ENCODE results near the gene ZNF140.

ZNF140 gene

DNA sequence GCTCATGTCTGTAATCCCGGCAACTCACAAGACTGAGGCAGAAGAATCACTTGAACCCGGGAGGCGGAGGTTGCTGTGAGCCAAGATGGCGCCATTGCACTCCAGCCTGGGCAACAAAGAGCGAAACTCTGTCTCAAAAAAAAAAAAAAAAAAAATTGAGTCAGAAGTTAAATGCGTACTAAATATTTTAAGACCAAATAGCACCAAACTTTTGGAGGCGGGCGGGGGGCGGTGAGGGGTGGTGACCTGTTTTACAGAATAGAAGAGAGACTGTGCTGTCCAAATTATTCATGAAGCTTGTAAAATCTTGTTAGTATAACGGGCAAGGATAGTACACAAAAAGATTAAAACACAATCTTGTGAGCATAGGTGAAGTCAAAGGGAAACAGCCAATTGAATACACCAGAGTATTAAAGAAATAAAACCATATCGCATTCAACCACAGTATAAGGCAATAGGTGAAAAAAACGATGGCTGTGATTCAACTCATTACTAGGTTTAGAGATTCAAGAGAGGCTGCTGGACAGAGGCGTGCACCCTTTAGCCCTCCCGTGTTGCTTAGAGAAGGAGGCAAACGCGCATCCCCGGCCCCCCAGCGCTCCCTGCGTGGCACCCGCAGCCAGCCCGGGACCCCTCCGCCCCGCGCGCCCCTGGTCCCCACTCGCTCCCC is 48.8 kb downstream of the ZNF140 start:
- no peaks in the 10 kb centered on the region for H3K4me1 ChIP-seq (ENCODE audit: control insufficient read depth in 1 of 2, insufficient read depth in 2 of 2, low read length in 2 of 2)
- peaks cover 13 to 26% of the 10 kb centered on the region in 2 donors for H3K36me3 ChIP-seq (ENCODE audit: control insufficient read depth in 1 of 2, insufficient read depth in 2 of 2, low read length in 2 of 2)
- H3K4me3 ChIP-seq (ENCODE audit: low read depth in 1 of 2, low read length in 2 of 2), result peak overlapping the region; percentile 78 to 99
- peaks cover 36 to 41% of the 10 kb centered on the region in 2 donors for H3K9me3 ChIP-seq (ENCODE audit: control insufficient read depth in 1 of 2, low read length in 2 of 2)
- no peaks in the 10 kb centered on the region for H3K27me3 ChIP-seq (ENCODE audit: control insufficient read depth in 1 of 2, insufficient read depth in 2 of 2, low read length in 2 of 2)
- H3K27ac ChIP-seq (ENCODE audit: low read depth, low read length), result peak overlapping the region; percentile 98
- H3K9ac ChIP-seq (ENCODE audit: low read depth in 1 of 2, low read length in 2 of 2), result peak overlapping the region; percentile 61 to 94

DNA sequence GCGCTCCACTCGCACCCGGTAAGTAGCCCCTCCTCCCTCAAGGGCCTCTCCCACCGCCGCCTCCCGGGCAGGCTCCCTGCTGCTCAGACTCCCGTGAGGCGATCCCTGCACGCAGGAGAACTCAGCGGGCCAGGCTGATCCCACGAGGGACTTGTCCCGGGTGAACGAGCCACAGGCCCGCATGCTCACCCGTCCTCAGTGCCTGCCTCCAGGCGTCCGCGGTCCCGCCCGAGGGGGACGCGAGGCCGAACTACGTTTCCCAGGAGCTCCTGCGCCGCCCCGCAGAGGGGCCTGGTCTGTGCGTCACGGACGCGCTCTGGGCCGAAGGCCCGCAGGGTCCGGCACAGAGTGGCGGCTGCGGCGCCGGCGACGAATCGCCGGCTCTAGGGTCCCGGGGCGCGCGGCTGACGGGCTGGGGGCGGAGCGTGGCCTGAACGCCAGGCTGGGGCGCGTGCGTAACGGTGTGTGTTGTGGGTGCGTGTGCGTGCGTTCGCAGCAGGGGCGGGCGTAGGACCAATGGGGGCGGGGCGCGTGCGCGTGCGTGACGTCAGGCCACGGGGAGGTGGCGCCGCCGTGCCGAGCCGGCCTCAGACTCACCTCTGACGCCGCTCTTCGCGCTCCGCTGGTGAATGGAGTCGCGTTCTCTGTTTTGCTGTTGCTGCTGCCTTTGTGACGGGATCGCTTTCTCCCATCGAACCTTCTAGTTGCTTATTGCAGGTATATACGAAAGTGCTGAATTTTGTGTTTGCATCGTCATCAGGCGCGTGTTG is 49.5 kb downstream of the ZNF140 start, which contains the start of the genes ZNF10 and ZNF891:
ZNF10 (plus strand) TSS at position 590 of the 770 bp plus-strand sequence. CDS start 13,866 bp downstream, outside the sequence.
ZNF891 (minus strand) TSS at position 237 of the 770 bp plus-strand sequence. CDS start 8,356 bp downstream, outside the sequence.
- Histone ChIP-seq H3K4me3 (ENCODE audit: low read depth in 1 of 2, low read length in 2 of 2) (peak within 1 kb of the TSS; percentile 78 to 99), H3K9me3 (ENCODE audit: control insufficient read depth in 1 of 2, low read length in 2 of 2) (peaks cover 39 to 40% of the 10 kb centered on the region in 2 donors), H3K36me3 (ENCODE audit: control insufficient read depth in 1 of 2, insufficient read depth in 2 of 2, low read length in 2 of 2) (peaks cover 19 to 24% of the 10 kb centered on the region in 2 donors), H3K27me3 (ENCODE audit: control insufficient read depth in 1 of 2, insufficient read depth in 2 of 2, low read length in 2 of 2) (no peaks in the 10 kb centered on the region), H3K4me1 (ENCODE audit: control insufficient read depth in 1 of 2, insufficient read depth in 2 of 2, low read length in 2 of 2) (no peaks in the 10 kb centered on the region), H3K27ac (ENCODE audit: low read depth, low read length) (peak within 1 kb of the TSS; percentile 98), H3K9ac (ENCODE audit: low read depth in 1 of 2, low read length in 2 of 2) (peak within 1 kb of the TSS; percentile 63 to 94)

DNA sequence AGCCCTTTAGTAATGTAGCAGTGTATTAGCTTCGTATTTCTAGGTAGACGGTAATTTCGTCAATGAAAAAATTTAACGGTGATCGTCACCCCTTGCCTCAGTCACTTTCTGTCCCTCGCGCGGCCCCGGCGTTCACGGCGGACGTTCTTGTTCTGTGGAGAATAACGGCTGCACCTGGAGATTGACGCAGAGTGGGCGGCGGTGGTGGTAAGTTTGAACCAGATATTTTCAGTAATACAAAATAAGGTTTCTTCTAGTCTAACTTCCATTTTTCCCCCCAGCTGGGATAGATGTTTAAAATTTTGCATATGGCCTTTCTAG is 50.0 kb downstream of the ZNF140 start:
- H3K27ac ChIP-seq (ENCODE audit: low read depth, low read length), result peak overlapping the region; percentile 98
- peaks cover 39 to 40% of the 10 kb centered on the region in 2 donors for H3K9me3 ChIP-seq (ENCODE audit: control insufficient read depth in 1 of 2, low read length in 2 of 2)
- H3K4me3 ChIP-seq (ENCODE audit: low read depth in 1 of 2, low read length in 2 of 2), result peak overlapping the region; percentile 78 to 99
- no peaks in the 10 kb centered on the region for H3K4me1 ChIP-seq (ENCODE audit: control insufficient read depth in 1 of 2, insufficient read depth in 2 of 2, low read length in 2 of 2)
- no peaks in the 10 kb centered on the region for H3K27me3 ChIP-seq (ENCODE audit: control insufficient read depth in 1 of 2, insufficient read depth in 2 of 2, low read length in 2 of 2)
- H3K9ac ChIP-seq (ENCODE audit: low read depth in 1 of 2, low read length in 2 of 2), result peak overlapping the region; percentile 63 to 94
- H3K36me3 ChIP-seq (ENCODE audit: control insufficient read depth in 1 of 2, insufficient read depth in 2 of 2, low read length in 2 of 2), result peaks cover 19 to 23% of the 10 kb centered on the region in 2 donors

DNA sequence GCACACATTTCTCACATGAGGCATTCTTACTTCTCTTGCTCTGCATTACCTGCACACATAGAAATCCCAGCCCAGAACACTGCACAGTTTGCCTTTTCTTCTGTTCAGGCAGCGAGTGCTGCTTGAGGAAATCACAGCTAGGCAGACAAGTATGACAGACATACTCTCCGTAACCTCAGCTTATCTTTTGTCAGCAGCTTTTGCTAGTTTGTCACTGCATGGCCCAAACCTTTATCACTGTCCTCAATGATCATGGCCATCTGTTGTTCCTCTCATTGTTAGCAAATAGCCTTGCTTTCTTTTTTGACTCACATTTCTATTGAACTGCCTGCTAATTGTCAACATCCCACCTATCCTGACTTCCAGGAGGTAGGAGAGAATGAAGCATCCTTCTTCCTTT is 55.0 kb downstream of the ZNF140 start:
- peaks cover 51% of the 10 kb centered on the region in 2 donors for H3K36me3 ChIP-seq (ENCODE audit: control insufficient read depth in 1 of 2, insufficient read depth in 2 of 2, low read length in 2 of 2)
- peak overlapping the region in 1 of 2 donors; percentile 6 for H3K4me3 ChIP-seq (ENCODE audit: low read depth in 1 of 2, low read length in 2 of 2)
- no peak overlapping the region for H3K9ac ChIP-seq (ENCODE audit: low read depth in 1 of 2, low read length in 2 of 2)
- H3K4me1 ChIP-seq (ENCODE audit: control insufficient read depth in 1 of 2, insufficient read depth in 2 of 2, low read length in 2 of 2), result no peaks in the 10 kb centered on the region
- no peaks in the 10 kb centered on the region for H3K27me3 ChIP-seq (ENCODE audit: control insufficient read depth in 1 of 2, insufficient read depth in 2 of 2, low read length in 2 of 2)
- no peak overlapping the region for H3K27ac ChIP-seq (ENCODE audit: low read depth, low read length)
- H3K9me3 ChIP-seq (ENCODE audit: control insufficient read depth in 1 of 2, low read length in 2 of 2), result peaks cover 68 to 70% of the 10 kb centered on the region in 2 donors

DNA sequence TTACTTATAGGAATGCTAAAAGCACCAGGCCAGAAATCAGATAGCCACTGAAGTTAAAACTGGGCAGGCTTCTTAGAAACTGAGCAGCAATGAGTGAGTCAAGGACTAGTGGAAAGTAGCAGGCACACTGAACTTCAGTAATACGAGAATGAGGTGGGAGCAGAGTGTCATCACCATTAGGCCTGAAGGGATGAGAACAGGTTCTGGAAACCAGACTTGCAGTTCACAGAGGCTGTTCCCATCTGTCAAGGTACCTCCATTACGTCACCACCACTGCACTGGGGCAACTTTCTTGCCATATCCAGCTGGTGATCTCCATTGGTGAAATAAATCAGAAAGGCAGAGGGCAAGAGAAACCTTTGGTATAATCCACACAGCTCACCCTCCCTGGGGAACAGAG is 65.3 kb downstream of the ZNF140 start:
- no peaks in the 10 kb centered on the region for H3K4me1 ChIP-seq (ENCODE audit: control insufficient read depth in 1 of 2, insufficient read depth in 2 of 2, low read length in 2 of 2)
- no peak overlapping the region for H3K27ac ChIP-seq (ENCODE audit: low read depth, low read length)
- H3K4me3 ChIP-seq (ENCODE audit: low read depth in 1 of 2, low read length in 2 of 2), result no peak overlapping the region
- H3K36me3 ChIP-seq (ENCODE audit: control insufficient read depth in 1 of 2, insufficient read depth in 2 of 2, low read length in 2 of 2), result peaks cover 23 to 44% of the 10 kb centered on the region in 2 donors
- H3K27me3 ChIP-seq (ENCODE audit: control insufficient read depth in 1 of 2, insufficient read depth in 2 of 2, low read length in 2 of 2), result no peaks in the 10 kb centered on the region
- H3K9ac ChIP-seq (ENCODE audit: low read depth in 1 of 2, low read length in 2 of 2), result no peak overlapping the region
- H3K9me3 ChIP-seq (ENCODE audit: control insufficient read depth in 1 of 2, low read length in 2 of 2), result peaks cover 74 to 76% of the 10 kb centered on the region in 2 donors

DNA sequence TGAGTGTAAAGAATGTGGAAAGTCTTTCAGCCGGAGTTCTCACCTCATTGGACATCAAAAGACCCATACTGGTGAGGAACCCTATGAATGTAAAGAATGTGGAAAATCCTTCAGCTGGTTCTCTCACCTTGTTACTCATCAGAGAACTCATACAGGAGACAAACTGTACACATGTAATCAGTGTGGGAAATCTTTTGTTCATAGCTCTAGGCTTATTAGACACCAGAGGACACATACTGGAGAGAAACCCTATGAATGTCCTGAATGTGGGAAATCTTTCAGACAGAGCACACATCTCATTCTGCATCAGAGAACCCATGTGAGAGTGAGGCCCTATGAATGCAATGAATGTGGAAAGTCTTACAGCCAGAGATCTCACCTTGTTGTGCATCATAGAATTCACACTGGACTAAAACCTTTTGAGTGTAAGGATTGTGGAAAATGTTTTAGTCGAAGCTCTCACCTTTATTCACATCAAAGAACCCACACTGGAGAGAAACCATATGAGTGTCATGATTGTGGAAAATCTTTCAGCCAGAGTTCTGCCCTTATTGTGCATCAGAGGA is 75.5 kb downstream of the ZNF140 start:
- Histone ChIP-seq H3K4me1 (ENCODE audit: control insufficient read depth in 1 of 2, insufficient read depth in 2 of 2, low read length in 2 of 2) (no peaks in the 10 kb centered on the region), H3K9me3 (ENCODE audit: control insufficient read depth in 1 of 2, low read length in 2 of 2) (peaks cover 77 to 79% of the 10 kb centered on the region in 2 donors), H3K4me3 (ENCODE audit: low read depth in 1 of 2, low read length in 2 of 2) (peak overlapping the region in 1 of 2 donors; percentile 18), H3K27me3 (ENCODE audit: control insufficient read depth in 1 of 2, insufficient read depth in 2 of 2, low read length in 2 of 2) (no peaks in the 10 kb centered on the region), H3K27ac (ENCODE audit: low read depth, low read length) (no peak overlapping the region), H3K36me3 (ENCODE audit: control insufficient read depth in 1 of 2, insufficient read depth in 2 of 2, low read length in 2 of 2) (peaks cover 49 to 55% of the 10 kb centered on the region in 2 donors), H3K9ac (ENCODE audit: low read depth in 1 of 2, low read length in 2 of 2) (no peak overlapping the region)

Measured in duodenal mucosa (tissue), 2 donors.